Measurements from ENCODE around the gene TEAD2. TPM values are rescaled to one million over a fixed set of nuclear protein-coding genes. Genes with fewer than 3 reads are reported as not detected.

Gene TEAD2
- total RNA-seq, 3 donors from 2014 or later: 9.8 to 64.0 (median 21.8) TPM

DNA sequence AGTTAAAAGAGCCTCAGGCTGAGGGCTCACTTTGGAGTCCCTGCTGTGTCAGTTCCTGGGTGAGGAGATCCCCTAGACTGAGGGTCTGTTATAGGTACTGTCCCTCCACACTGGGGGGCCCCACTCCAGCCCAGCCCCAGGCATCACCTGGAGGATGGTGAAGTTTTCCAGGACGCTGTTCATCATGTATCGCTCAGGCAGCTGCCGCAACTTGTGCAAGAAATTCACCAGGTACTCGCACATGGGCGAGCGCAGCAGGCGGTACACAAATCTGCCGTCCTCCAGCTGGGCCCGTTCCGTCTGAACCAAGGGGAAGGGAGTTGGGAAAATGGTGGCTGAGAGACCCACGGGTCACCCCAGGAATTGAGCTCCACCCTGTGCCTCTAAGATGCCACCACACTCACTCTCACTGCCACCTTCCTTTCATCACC lies 19.9 kb downstream of the TEAD2 start:
- intact Hi-C loops (cut with DNase I, micrococcal nuclease): no loop called here
- TF ChIP-seq, protein P1, sequence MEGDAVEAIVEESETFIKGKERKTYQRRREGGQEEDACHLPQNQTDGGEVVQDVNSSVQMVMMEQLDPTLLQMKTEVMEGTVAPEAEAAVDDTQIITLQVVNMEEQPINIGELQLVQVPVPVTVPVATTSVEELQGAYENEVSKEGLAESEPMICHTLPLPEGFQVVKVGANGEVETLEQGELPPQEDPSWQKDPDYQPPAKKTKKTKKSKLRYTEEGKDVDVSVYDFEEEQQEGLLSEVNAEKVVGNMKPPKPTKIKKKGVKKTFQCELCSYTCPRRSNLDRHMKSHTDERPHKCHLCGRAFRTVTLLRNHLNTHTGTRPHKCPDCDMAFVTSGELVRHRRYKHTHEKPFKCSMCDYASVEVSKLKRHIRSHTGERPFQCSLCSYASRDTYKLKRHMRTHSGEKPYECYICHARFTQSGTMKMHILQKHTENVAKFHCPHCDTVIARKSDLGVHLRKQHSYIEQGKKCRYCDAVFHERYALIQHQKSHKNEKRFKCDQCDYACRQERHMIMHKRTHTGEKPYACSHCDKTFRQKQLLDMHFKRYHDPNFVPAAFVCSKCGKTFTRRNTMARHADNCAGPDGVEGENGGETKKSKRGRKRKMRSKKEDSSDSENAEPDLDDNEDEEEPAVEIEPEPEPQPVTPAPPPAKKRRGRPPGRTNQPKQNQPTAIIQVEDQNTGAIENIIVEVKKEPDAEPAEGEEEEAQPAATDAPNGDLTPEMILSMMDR (IDR thresholded peaks at IDR 0.05): no peak
- no peaks in the 10 kb centered on the region for H3K36me3 ChIP-seq (ENCODE audit: low read depth)

DNA sequence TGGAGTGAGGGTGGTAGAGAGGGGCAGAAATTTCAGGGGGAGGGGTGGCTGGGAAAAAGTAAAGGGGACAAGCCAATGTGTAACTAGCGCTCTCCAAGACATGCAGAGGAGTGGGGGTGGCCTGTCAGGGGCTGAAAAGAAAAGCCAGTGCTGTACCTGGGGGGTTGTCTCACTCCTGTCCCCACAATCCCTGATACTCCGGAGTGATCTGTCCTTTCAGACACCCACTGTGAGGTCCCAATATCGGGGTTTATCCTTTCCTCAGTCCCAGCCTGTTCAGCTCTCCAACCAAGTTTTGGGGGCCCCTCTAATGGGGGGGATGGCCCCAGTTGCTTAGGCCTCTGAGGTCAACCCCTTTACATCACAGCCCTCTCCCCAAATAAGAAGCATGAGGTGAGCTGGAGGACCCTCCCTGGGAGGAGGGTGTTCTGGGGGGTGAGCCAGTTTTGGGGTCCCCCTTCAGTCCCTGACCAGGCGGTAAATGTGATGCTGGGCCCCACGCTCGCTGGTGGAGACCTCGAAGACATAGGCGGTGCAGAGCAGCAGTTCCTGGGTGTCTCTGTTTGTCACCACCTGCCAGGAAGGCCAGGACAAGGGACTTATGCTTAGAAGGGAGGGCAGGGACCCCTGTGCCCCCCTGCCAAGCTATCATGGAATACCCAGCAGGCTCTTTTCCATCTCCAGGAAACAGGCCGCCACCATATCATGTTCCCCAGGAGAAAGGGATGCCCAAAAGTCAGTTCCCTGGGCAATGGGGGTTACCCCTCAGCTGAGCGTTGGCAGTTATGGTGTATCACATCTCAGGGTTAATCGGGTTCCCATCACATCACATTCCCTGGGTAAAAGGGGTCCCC lies 21.1 kb downstream of the TEAD2 start:
- no peaks in the 10 kb centered on the region for H3K9me3 ChIP-seq
- intact Hi-C loops (cut with DNase I, micrococcal nuclease): no loop called here
- ATAC-seq: no peak
- H3K36me3 ChIP-seq (ENCODE audit: low read depth): no peaks in the 10 kb centered on the region
- TF ChIP-seq, protein P1 (IDR thresholded peaks at IDR 0.05): no peak
- no peak overlapping the region for H3K4me3 ChIP-seq
- peaks cover 19% of the 10 kb centered on the region for H3K4me1 ChIP-seq (ENCODE audit: low read depth)
- no peak for DNase-seq

More for the DNA sequence above, 19.9 kb downstream of the TEAD2 start:
- no peak for ATAC-seq
- no peak for DNase-seq
- Histone ChIP-seq H3K4me1 (ENCODE audit: low read depth) (peaks cover 19% of the 10 kb centered on the region), H3K4me3 (no peak overlapping the region), H3K9me3 (no peaks in the 10 kb centered on the region)

DNA sequence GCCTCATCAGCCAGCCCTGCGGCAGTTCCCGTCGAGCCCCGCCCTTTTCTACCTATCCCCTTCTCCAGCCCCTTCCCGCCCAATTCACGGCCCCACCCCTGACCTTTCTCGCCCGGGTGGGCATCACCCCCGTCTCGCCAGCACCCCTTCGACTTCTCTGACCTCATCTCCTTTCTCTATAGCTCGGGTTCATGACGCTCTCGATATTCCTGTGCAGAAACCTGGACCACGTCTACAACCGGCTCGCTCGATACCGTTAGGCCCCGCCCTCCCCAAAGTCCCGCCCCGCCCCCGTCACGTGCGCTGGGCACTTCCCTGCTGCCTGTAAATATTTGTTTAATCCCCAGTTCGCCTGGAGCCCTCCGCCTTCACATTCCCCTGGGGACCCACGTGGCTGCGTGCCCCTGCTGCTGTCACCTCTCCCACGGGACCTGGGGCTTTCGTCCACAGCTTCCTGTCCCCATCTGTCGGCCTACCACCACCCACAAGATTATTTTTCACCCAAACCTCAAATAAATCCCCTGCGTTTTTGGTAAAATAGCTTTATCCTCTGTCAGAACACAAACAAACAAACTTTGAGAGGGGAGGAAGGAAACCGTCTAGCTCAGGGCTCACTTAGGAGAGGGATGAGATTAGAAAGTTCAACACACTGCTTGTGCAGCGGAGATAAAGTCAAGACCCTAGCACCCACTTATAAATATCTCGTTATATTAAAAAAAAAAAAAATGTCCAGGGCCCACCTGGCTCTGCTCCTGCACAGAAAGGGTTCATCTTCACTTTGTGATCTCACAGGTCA lies 21.9 kb downstream of the TEAD2 start:
- Histone ChIP-seq H3K4me3 (no peak overlapping the region), H3K9me3 (no peaks in the 10 kb centered on the region), H3K36me3 (ENCODE audit: low read depth) (no peaks in the 10 kb centered on the region), H3K4me1 (ENCODE audit: low read depth) (peaks cover 19% of the 10 kb centered on the region)
- ATAC-seq: peak; percentile 50
- DNase-seq: peak; percentile 76 to 87 (median 81)
- TF ChIP-seq, protein P1 (IDR thresholded peaks at IDR 0.05): no peak
- intact Hi-C loops (cut with DNase I, micrococcal nuclease): no loop called here

DNA sequence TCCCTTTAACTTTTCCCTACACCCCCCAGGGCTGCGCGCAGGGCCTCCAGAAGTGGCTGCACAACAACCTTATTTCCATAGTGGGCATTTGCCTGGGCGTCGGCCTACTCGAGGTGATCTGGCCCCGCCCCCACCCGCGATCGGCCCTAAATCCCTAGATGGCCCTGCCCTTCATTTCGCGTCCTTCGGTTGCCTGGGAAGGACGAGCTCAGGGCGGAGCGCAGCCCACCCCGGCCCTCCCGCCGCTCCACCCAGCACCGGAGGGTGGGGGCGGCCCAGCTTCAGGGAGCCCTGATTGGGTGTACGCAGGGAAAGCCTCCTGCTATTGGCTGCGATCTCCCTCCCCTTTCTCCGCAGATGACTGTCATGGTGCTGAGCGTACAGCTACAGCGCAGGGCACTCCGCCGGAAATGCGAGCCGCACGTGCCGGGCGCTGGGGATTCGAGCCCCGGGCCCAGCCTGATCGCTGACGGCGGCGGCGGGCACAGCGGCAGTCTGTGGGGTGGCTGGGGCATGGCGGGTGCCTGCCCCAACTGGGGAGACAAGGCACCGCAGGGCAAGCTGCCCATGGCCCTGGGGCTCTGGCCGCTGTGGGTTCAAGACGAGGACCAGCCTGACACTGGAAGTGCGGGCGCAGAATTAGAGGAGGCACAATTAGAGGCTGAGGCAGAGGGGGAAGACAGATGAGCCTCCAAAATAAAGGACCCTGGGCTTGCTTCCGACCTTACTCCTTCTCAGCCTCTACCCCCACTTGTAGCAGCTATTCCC lies 22.7 kb downstream of the TEAD2 start:
- DNase-seq (peak; percentile 78 to 88 (median 87)), ATAC-seq (peak; percentile 84)
- Histone ChIP-seq H3K9me3 (no peaks in the 10 kb centered on the region), H3K4me3 (no peak overlapping the region), H3K36me3 (ENCODE audit: low read depth) (no peaks in the 10 kb centered on the region), H3K4me1 (ENCODE audit: low read depth) (peaks cover 19% of the 10 kb centered on the region)
- TF ChIP-seq, protein P1 (IDR thresholded peaks at IDR 0.05): no peak
- intact Hi-C loops (cut with DNase I, micrococcal nuclease): no loop called here

DNA sequence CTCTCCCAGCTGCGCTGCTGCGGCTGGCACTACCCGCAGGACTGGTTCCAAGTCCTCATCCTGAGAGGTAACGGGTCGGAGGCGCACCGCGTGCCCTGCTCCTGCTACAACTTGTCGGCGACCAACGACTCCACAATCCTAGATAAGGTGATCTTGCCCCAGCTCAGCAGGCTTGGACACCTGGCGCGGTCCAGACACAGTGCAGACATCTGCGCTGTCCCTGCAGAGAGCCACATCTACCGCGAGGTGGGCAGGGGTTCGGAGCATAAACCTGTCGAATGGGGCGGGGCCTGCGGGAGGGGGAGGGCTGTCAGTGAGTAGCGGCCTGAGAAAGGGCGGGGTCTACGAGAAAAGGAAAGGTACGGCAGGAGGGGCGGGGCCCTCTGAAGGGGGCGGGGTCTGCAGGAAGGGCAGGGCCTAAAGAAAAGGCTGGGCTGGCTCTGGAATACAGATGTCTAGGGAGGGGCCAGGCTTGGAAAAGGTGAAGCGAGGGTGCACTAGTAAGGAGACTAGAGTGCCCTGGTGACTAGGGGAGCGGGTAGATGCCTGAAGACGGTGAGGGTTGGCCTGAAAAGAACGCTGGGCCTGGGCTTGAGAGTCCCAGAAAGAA lies 23.4 kb downstream of the TEAD2 start:
- Histone ChIP-seq H3K36me3 (ENCODE audit: low read depth) (no peaks in the 10 kb centered on the region), H3K9me3 (no peaks in the 10 kb centered on the region), H3K4me1 (ENCODE audit: low read depth) (peaks cover 19% of the 10 kb centered on the region), H3K4me3 (no peak overlapping the region)
- peak; percentile 92 to 96 (median 93) for DNase-seq
- ATAC-seq: peak; percentile 85
- TF ChIP-seq, protein P1 (IDR thresholded peaks at IDR 0.05): no peak
- intact Hi-C loops (cut with DNase I, micrococcal nuclease): no loop called here
